ENCODE data around the gene MED15. TPM values are rescaled to one million over a fixed set of nuclear protein-coding genes. Genes with fewer than 3 reads are reported as not detected.

MED15 gene
- total and polyA plus RNA-seq, 2 of the 8 experiments (the other 6 are each of a cell fraction or from before 2014, with no cell fraction given), result 28.3 to 57.1 TPM

DNA sequence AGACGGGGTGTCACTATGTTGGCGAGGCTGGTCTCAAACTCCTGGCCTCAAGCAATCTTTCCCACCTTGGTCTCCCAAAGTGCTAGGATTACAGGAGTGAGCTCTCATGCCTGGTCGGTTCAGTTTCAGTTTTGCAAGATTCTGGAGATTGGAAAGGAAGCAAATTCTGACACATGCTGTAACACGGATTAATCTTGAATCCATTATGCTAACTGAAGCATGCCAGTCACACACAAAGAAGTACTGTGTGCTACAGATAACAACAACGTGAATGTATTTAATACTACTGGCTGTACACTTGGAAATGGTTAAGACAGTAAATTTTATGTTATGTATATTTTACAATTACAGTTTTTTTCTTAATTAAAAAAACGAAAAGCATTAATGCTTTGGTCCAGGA lies 107.6 kb downstream of the MED15 start:
- no peaks in the 10 kb centered on the region for H4K20me1 ChIP-seq (replicated peaks in 1 of 2; ENCODE audit: control insufficient read depth in 1 of 2, insufficient read depth in 2 of 2, low read length in 2 of 2)
- H2AFZ ChIP-seq (ENCODE audit: low read length), result no peak overlapping the region
- no peak overlapping the region for H3K9ac ChIP-seq (replicated peaks in 1 of 4; ENCODE audit: extremely low read depth in 1 of 4, low read depth in 3 of 4, low read length in 3 of 4)
- DNase-seq (ENCODE audit: low read depth in 1 of 2, low spot score in 2 of 2), result no peak
- H3K27me3 ChIP-seq (replicated peaks in 1 of 4; ENCODE audit: control insufficient read depth in 3 of 4, extremely low read depth in 1 of 4, insufficient read depth in 3 of 4, low read length in 3 of 4), result no peaks in the 10 kb centered on the region
- H3K4me3 ChIP-seq (ENCODE audit: extremely low read depth in 1 of 4, insufficient read depth in 2 of 4, low read depth in 3 of 4, low read length in 4 of 4), result no peak overlapping the region
- H4K91ac ChIP-seq (replicated peaks; ENCODE audit: insufficient read length, low read length), result no peak overlapping the region
- FAIRE-seq, result no peak
- no peak overlapping the region for H3K4ac ChIP-seq (replicated peaks; ENCODE audit: insufficient read length, low read depth, low read length)
- CTCF ChIA-PET (ENCODE audit: partially characterized antibody), result interaction anchor here (1.0 to 1.5 kb wide), 2 partner anchors 9 to 170 kb away, joined by 3 to 6 read pairs; no protein-coding TSS in a partner anchor
- H2AK5ac ChIP-seq (ENCODE audit: low read depth, low read length), result no peak overlapping the region
- no peaks in the 10 kb centered on the region for H3K79me2 ChIP-seq (ENCODE audit: control insufficient read depth in 1 of 2, insufficient read depth in 2 of 2, low read length in 2 of 2)
- no peaks in the 10 kb centered on the region for H3K23me2 ChIP-seq (ENCODE audit: low read depth, low read length)
- H2BK5ac ChIP-seq (ENCODE audit: low read depth, low read length), result no peak overlapping the region
- no peak overlapping the region for H2BK120ac ChIP-seq (replicated peaks; ENCODE audit: low read depth, low read length)
- no peak overlapping the region for H4K5ac ChIP-seq (ENCODE audit: insufficient read length, low read depth, low read length)
- no peak overlapping the region for H2BK15ac ChIP-seq (ENCODE audit: low read length)
- H3K4me2 ChIP-seq (ENCODE audit: insufficient read depth in 1 of 2, low read depth in 2 of 2, low read length in 2 of 2), result no peak overlapping the region
- no peak overlapping the region for H3K56ac ChIP-seq (replicated peaks; ENCODE audit: insufficient read length, low read depth, low read length)
- H3K14ac ChIP-seq (ENCODE audit: insufficient read length), result no peak overlapping the region
- H3K4me1 ChIP-seq (replicated peaks in 1 of 4; ENCODE audit: control insufficient read depth in 3 of 4, insufficient read depth in 4 of 4, low read length in 3 of 4), result no peaks in the 10 kb centered on the region
- no peak overlapping the region for H4K8ac ChIP-seq (ENCODE audit: extremely low read depth, insufficient read depth, low read length)
- no peak overlapping the region for H2BK12ac ChIP-seq (ENCODE audit: low read depth, low read length)
- H3K79me1 ChIP-seq (ENCODE audit: low read depth, low read length), result no peaks in the 10 kb centered on the region
- H3K27ac ChIP-seq (ENCODE audit: low read depth, low read length), result no peak overlapping the region
- no peak overlapping the region for H3K18ac ChIP-seq (ENCODE audit: extremely low read depth, low read length)
- no peaks in the 10 kb centered on the region for H3K9me3 ChIP-seq (ENCODE audit: insufficient read depth in 2 of 2, low read depth in 1 of 2, low read length in 1 of 2)
- no peak overlapping the region for H3K23ac ChIP-seq (ENCODE audit: insufficient read length)
- 86% methylated on average over 4 of the region's 6 CpGs; no CpG with 5 or more reads in 1 of the 2 experiments for WGBS, 2 experiments (ENCODE audit: extremely low coverage in 1 of 2, insufficient coverage in 1 of 2, insufficient read length in 1 of 2, insufficient replicate concordance in 2 of 2, low coverage in 1 of 2, low lambda C conversion rate in 2 of 2, missing lambda C conversion rate in 1 of 2)
- POLR2A ChIA-PET (ENCODE audit: partially characterized antibody), result no interaction called here
- no peaks in the 10 kb centered on the region for H3K36me3 ChIP-seq (ENCODE audit: control insufficient read depth in 2 of 4, insufficient read depth in 4 of 4, low read length in 3 of 4)
- no peak overlapping the region for H2BK20ac ChIP-seq (ENCODE audit: low read length)

Data from H1 (cell line).